Neutrophil (primary cell): ENCODE results near the gene SLC9A7.
A peak's percentile ranks its signal among the peaks of the same experiment; 100 is the strongest.

Experiments used
- H3K27ac ChIP-seq: fragments of 200-600 bp; sonication (generic); 2 replicates; pipeline ENCODE4 v1.5.1; 2016; ENCODE audit warnings: mild to moderate bottlenecking, moderate library complexity
- H3K27me3 ChIP-seq: fragments of 200-600 bp; sonication (generic); 2 replicates; pipeline ENCODE4 v1.6.0; 2016; ENCODE audit warnings: mild to moderate bottlenecking
- H3K36me3 ChIP-seq: fragments of 200-600 bp; sonication (generic); 2 replicates; pipeline ENCODE4 v1.5.1; 2017
- H3K4me1 ChIP-seq, 2 experiments: fragments of 200-600 bp in 1 of 2; sonication (generic) in 1 of 2; 1 replicate in 1 of 2; 2 replicates in 1 of 2; pipeline versions ENCODE4 v1.5.1 to v1.6.1; 2013 to 2016; ENCODE audit warnings: low read depth in 1 of 2, low read length in 1 of 2, mild to moderate bottlenecking in 1 of 2, moderate library complexity in 1 of 2; ENCODE audit not compliant: control insufficient read depth in 1 of 2, insufficient read depth in 1 of 2
- H3K4me3 ChIP-seq, 2 experiments: fragments of 200-600 bp in 1 of 2; sonication (generic) in 1 of 2; 1 replicate in 1 of 2; 2 replicates in 1 of 2; pipeline ENCODE4 v1.5.1; 2013 to 2016; ENCODE audit warnings: low read depth in 1 of 2, low read length in 1 of 2, mild to moderate bottlenecking in 1 of 2, moderate library complexity in 1 of 2
- H3K9me3 ChIP-seq: fragments of 200-600 bp; sonication (generic); 2 replicates; pipeline ENCODE4 v1.5.1; 2016
- CTCF ChIP-seq: fragments of 200-600 bp; sonication (generic); IDR thresholded peaks from 2 replicates; pipeline ENCODE4 v1.5.1; 2016; ENCODE audit warnings: antibody characterized with exemption

SLC9A7 gene

GRCh38 chrX:46770817-46771163 lies 11.9 kb upstream of the SLC9A7 start:
- Histone ChIP-seq H3K9me3 (no peaks in the 10 kb centered on the region), H3K27ac (no peak overlapping the region), H3K4me3 (no peak overlapping the region), H3K36me3 (no peaks in the 10 kb centered on the region), H3K27me3 (no peaks in the 10 kb centered on the region), H3K4me1 (no peaks in the 10 kb centered on the region)
- no peak for TF ChIP-seq CTCF

- no peak overlapping the region for H3K4me3 ChIP-seq
- no peak for TF ChIP-seq CTCF
- no peak overlapping the region for H3K27ac ChIP-seq
Measured at GRCh38 chrX:46770000-46770816, 11.3 kb upstream of the SLC9A7 start.

DNA sequence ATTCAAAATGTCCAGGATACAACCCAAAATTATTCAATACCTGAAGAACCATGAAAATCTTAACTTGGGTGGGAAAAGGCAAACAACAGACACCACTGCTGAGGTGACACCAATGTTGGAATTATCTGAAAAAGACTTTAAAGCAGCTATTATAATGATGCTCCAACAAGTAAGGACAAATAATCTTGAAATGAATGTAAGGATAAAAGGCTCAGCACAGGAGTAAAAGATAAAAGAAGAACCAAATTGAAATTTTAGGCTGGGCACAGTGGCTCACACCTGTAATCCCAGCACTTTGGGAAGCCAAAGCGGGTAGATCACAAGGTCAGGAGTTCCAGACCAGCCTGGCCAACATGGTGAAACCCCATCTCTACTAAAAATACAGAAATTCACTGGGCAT lies 4.0 kb upstream of the SLC9A7 start:
- Histone ChIP-seq H3K4me3 (no peak overlapping the region), H3K9me3 (no peaks in the 10 kb centered on the region), H3K27ac (no peak overlapping the region), H3K36me3 (no peaks in the 10 kb centered on the region), H3K27me3 (peaks cover 16% of the 10 kb centered on the region), H3K4me1 (peaks cover 10% of the 10 kb centered on the region in 2 experiments)
- no peak for TF ChIP-seq CTCF

More at GRCh38 chrX:46770000-46770816, 11.3 kb upstream of the SLC9A7 start:
- Histone ChIP-seq H3K27me3 (no peaks in the 10 kb centered on the region), H3K36me3 (no peaks in the 10 kb centered on the region), H3K9me3 (no peaks in the 10 kb centered on the region), H3K4me1 (no peaks in the 10 kb centered on the region)

- peaks cover 17% of the 10 kb centered on the region for H3K27me3 ChIP-seq
- H3K36me3 ChIP-seq, result no peaks in the 10 kb centered on the region
- no peak overlapping the region for H3K27ac ChIP-seq
- H3K9me3 ChIP-seq, result no peaks in the 10 kb centered on the region
- no peak for TF ChIP-seq CTCF
- H3K4me1 ChIP-seq, result peaks cover 10 to 11% of the 10 kb centered on the region in 2 experiments
- H3K4me3 ChIP-seq, result peak overlapping the region; percentile 21 to 46
Measured at GRCh38 chrX:46759645-46759974, 692 bp upstream of the SLC9A7 start.

- Histone ChIP-seq H3K36me3 (no peaks in the 10 kb centered on the region), H3K27me3 (peaks cover 17% of the 10 kb centered on the region), H3K27ac (no peak overlapping the region), H3K4me3 (peak overlapping the region; percentile 43 to 46), H3K9me3 (no peaks in the 10 kb centered on the region), H3K4me1 (peaks cover 11 to 13% of the 10 kb centered on the region in 2 experiments)
- no peak for TF ChIP-seq CTCF
Measured at GRCh38 chrX:46758163-46758955, 559 bp downstream of the SLC9A7 start.
